Activated naive CD8-positive, alpha-beta T cell treated with anti-CD3 and anti-CD28 coated beads, Interleukin-2, amount 50 U/mL, for 16 hours (primary cell): ENCODE results near the gene WWOX.

ENCODE experiments used
- DNase-seq: peaks from one replicate; pipeline ENCODE4 v3.0.0-alpha.2; 2020; ENCODE audit warnings: low read depth, low spot score

WWOX gene

GRCh38 chr16:79131321-79132075 is 1032.0 kb downstream of the WWOX start:
- DNase-seq, result no peak

GRCh38 chr16:79132701-79133100 is 1033.2 kb downstream of the WWOX start:
- no peak for DNase-seq

- DNase-seq, result no peak
These were observed 1034.8 kb downstream of the WWOX start for GRCh38 chr16:79134300-79134699.

GRCh38 chr16:79136955-79137354 is 1037.5 kb downstream of the WWOX start:
- DNase-seq, result no peak

DNA sequence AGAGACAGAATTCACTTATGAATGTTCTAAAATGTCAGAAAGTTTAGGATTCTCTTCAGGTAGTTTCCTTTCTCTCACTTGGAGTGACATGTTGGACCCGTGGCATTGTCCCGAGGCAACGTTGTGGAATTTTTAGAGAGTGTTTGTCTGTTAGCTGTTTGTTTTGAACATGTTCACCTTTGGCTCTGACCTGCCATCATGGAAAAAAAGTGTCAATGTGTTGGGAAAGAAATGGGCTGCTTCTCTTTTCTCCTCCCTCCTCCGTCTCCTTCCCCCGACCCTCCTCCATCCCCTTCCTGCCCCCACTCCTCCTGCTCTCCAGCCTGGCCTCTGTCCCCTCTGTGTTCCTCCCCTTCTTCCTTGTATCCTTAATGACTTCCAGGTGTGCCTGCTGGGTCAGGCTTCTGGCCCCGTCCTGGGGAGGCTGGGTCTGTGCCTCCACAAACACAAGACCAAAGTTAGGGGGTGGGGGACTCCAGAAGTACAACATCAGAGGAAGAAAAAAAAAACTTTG is 1038.0 kb downstream of the WWOX start:
- no peak for DNase-seq

GRCh38 chr16:79139799-79140198 is 1040.3 kb downstream of the WWOX start:
- no peak for DNase-seq

GRCh38 chr16:79143026-79143425 is 1043.6 kb downstream of the WWOX start:
- DNase-seq, result no peak

DNA sequence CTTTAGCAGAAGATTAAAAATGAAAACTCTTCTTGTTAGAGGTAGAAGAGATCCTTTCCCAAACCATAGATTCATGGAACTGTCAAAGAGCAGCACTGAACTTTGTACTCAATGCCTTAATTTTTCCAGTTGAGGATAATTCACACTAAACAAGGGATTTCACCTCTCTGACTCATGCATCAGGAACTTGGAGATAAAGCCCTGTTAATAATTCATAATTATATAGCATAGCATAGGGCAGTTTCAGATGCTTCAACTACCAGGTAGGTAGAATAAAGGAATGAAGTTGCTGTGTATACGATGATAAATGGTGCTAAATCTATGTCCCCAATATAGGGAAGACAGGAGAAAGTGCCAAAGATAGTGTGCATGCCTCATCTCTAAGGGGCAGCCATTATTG is 1050.7 kb downstream of the WWOX start:
- DNase-seq, result no peak

GRCh38 chr16:79150632-79151310 is 1051.3 kb downstream of the WWOX start:
- DNase-seq, result no peak

- DNase-seq, result no peak
These were observed 1054.6 kb downstream of the WWOX start for GRCh38 chr16:79154086-79154485.

DNA sequence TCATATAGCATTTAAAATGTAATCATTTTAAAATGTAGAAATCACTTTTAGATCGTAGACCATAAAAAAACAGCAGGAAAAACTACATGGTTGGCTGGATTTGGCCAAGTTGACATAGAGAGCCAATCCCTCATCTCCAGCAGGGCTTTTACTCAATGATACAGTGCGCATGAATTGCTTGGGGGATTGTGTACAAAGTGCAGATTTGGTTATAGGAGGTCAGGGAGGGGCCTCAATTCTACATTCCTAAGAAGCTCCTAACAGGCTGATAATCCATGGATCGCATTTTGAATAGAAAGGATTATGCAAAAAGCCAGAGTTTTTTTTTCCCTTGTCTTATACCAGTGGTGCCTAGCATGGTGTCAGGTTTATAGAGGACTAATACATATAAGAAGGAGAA is 1056.0 kb downstream of the WWOX start:
- DNase-seq, result no peak

- no peak for DNase-seq
These were observed 1056.5 kb downstream of the WWOX start for GRCh38 chr16:79155904-79156303.

DNA sequence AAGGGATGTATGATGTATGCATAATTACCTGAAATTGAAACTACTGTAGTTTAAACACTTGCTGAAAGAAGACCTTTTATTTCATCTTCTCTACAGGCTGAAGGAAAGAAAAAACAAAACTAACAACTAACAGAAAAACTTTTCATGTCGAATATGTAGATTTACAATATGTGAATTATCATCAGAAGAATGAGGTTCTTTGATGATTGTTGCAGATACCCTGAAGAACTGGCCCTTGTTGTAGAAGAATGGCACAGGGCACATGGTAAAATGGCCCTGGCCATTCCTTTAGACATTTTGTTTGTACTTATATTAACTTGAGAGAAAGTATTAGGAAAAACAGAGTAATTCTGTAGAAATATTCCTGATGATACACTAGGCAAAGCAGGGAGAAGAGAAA is 1057.3 kb downstream of the WWOX start:
- no peak for DNase-seq

DNA sequence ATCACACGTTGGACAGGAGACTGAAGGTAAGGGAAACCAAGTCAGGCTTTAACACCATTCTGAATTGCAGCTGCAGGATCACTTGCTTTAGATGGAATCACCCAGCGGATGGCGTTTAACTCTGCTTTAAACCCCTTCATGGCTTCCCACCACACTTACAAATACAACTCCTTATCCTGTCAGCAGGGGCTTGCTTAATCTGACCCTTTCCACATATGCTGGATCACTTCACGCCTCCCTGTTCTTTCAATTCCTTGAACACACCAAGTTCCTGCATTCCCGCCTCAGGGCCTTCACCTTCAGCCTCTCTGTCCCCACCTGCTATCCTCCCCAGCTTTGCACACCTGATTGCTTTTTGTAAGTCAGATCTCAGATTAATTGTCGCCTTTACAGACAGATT is 1058.9 kb downstream of the WWOX start:
- no peak for DNase-seq

GRCh38 chr16:79159261-79160049 is 1060.0 kb downstream of the WWOX start:
- no peak for DNase-seq

GRCh38 chr16:79162977-79163376 is 1063.5 kb downstream of the WWOX start:
- DNase-seq, result no peak

DNA sequence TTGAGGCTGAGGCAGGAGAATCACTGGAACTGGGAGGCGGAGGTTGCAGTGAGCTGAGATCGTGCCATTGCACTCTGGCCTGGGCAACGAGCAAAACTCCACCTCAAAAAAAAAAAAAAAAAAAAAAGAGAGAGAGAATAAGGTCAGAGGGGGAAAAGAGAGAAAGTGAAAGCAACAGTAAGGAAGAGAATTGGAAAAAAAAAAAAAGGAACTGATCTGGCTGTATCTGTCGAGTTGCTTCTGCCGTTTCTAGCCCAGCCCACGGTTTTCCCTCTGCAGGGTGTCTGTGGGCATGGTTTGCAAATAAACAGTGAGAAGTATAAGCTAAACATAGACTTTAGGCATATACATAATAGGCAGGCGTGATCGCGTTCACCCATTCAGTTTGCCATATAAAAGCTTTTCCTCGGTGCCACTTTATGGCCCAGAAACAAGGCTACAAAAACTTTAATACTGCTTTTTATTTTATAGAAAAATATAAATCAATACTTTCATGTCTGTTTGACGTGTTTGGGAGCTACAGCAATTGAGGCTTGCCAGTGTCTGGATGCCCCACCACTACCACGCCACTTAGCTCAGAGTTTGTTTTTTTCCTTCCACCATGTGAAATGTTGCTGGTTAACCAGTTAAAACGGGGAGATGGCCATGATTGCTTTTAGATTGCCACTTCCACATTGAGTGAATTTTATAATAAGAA is 1064.4 kb downstream of the WWOX start:
- no peak for DNase-seq

GRCh38 chr16:79164388-79164995 is 1065.0 kb downstream of the WWOX start:
- no peak for DNase-seq

DNA sequence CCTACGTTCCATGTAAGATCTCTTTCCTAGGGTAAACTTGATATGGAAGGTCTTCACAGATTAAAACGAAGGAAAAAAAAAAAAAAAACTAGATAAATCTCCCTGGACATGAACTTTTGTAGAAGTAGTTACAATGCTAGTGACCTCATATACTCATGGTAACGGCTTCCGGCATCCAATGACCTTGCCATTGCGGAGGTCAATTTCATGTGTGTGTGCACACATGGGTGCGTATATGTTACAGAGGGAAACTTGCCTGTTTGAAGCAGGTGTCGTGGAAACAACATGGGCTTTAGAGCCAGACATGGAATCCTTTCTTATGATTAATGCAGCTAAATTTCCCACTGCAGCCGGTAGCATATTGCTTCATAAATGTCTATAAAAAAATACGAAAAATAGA is 1065.6 kb downstream of the WWOX start:
- DNase-seq, result no peak

DNA sequence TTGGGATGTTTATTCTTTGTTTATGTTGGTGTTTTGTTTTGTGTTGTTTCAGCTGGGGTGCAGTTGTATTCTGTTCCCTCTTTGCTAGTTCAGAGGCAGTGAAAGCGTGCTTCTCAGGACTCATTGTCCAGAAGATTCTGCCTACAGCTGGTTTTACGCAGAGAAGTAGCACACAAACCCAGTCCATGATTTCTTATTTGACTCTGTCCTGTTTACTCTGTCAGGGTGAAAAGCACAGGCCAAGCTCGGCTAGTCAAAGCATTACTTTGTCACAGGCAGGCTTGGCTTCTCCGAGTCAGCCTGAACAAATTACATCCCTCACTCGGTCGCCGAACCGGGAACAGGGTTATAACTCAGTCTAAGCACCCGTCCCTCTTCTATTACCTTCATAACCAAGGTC is 1066.1 kb downstream of the WWOX start:
- no peak for DNase-seq

- no peak for DNase-seq
These were observed 1068.4 kb downstream of the WWOX start for GRCh38 chr16:79167893-79168292.
